Upper lobe of left lung (tissue), 4 donors: ENCODE results near the gene RAP2C.

ENCODE experiments used
- POLR2A ChIP-seq, 4 donors: fragments of 450-650 bp; IDR thresholded peaks; one replicate each; pipeline ENCODE4 v1.5.1; 2016 to 2017; ENCODE audit warnings: antibody characterized with exemption in 4 of 4, mild to moderate bottlenecking in 2 of 4
- POLR2AphosphoS5 ChIP-seq, 2 donors: sonication (generic); formaldehyde crosslinking; IDR thresholded peaks; one replicate each; pipeline ENCODE4 v1.5.1; 2017; ENCODE audit warnings: antibody characterized with exemption in 2 of 2
- TF ChIP-seq, protein P1 (sequence below), 6 experiments: fragments of 450-650 bp in 4 of 6; fragments of 200-600 bp in 2 of 6; sonication (generic) in 2 of 6; IDR thresholded peaks; one replicate each; pipeline ENCODE4 v1.5.1; 2016 to 2019; ENCODE audit warnings: antibody characterized with exemption in 6 of 6

GRCh38 chrX:132216806-132217202 lies 2.4 kb downstream of the RAP2C start:
- TF ChIP-seq, protein P1, sequence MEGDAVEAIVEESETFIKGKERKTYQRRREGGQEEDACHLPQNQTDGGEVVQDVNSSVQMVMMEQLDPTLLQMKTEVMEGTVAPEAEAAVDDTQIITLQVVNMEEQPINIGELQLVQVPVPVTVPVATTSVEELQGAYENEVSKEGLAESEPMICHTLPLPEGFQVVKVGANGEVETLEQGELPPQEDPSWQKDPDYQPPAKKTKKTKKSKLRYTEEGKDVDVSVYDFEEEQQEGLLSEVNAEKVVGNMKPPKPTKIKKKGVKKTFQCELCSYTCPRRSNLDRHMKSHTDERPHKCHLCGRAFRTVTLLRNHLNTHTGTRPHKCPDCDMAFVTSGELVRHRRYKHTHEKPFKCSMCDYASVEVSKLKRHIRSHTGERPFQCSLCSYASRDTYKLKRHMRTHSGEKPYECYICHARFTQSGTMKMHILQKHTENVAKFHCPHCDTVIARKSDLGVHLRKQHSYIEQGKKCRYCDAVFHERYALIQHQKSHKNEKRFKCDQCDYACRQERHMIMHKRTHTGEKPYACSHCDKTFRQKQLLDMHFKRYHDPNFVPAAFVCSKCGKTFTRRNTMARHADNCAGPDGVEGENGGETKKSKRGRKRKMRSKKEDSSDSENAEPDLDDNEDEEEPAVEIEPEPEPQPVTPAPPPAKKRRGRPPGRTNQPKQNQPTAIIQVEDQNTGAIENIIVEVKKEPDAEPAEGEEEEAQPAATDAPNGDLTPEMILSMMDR (IDR thresholded peaks at IDR 0.05), result no peak
- TF ChIP-seq POLR2AphosphoS5 (IDR thresholded peaks at IDR 0.05), result no peak
- no peak for TF ChIP-seq POLR2A (IDR thresholded peaks at IDR 0.05)
